Coronary artery (tissue), 2 donors: ENCODE measurements around the gene EPS8.

ENCODE experiments used
- DNase-seq: peaks from one replicate; pipeline ENCODE4 v3.0.0-alpha.2; 2017; ENCODE audit warnings: low spot score
- H3K27ac ChIP-seq, 2 donors: fragments of 200-600 bp; sonication (generic); one replicate each; pipeline ENCODE4 v1.5.1; 2016 to 2019
- H3K4me3 ChIP-seq: fragments of 200-600 bp; sonication (generic); 2 replicates; pipeline ENCODE4 v1.5.1; 2016; ENCODE audit warnings: mild to moderate bottlenecking, moderate library complexity
- CTCF ChIP-seq: fragments of 200-600 bp; sonication (generic); IDR thresholded peaks from one replicate; pipeline ENCODE4 v1.5.1; 2019; ENCODE audit warnings: antibody characterized with exemption

The EPS8 gene

DNA sequence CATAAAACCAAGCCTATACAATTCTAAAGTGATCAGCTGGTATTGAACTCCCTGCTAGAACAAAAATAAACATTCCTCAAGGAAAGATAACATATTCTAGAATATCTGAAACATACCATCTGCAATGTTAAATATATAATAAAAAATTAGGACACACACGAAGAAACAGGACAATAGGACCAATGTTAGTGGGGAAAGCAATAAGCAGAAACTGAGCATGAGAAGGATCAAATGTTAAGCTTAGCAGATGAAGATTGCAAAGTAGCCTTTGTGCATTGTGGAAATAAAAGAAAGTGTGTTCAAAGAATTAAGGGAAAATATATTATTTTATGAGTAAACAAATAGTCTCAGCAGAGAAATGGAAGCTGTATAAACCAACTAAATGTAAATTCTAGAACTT is 180.8 kb downstream of the EPS8 start:
- H3K4me3 ChIP-seq, result no peak overlapping the region
- H3K27ac ChIP-seq, result no peak overlapping the region
- TF ChIP-seq CTCF, result no peak
- DNase-seq, result no peak

DNA sequence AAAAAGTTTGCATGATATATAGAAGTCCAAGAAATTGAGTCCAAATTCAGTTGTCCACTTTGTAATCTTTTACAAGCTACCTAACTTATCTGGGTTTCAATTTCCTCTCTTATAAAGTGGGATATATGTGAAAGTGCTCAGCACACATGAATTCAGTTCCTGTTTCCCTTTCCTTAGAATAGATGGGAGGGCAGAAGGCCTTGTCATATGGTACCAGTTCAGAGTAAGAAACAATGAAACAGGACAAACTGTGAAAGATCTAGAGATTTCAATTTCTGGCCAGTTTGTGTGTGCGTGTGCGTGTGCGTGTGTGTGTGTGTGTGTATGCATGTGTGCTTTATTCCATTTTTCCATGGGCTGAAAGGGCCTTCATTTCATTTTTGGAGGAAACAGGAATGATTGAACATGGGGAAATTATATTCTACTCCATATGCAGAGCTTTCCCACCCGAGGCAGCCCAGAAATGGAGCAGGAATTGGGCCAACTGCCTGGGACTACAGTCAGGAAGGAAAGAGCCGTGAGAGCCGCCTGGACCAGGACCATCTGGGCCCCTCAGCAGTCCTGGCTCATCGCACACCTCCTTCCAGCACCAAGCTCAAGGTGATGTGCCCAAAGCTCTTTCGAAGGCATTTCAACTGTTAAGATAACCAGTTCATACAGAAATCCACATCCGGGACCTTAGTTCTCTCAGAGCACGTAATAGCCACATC is 183.2 kb downstream of the EPS8 start:
- no peak for TF ChIP-seq CTCF
- no peak overlapping the region for H3K4me3 ChIP-seq
- DNase-seq, result no peak
- no peak overlapping the region for H3K27ac ChIP-seq

- no peak overlapping the region for H3K4me3 ChIP-seq
- TF ChIP-seq CTCF, result no peak
- H3K27ac ChIP-seq, result no peak overlapping the region
- DNase-seq, result no peak
These were observed 185.6 kb downstream of the EPS8 start for GRCh38 chr12:15603474-15604085.

- H3K4me3 ChIP-seq, result no peak overlapping the region
- DNase-seq, result no peak
- TF ChIP-seq CTCF, result no peak
- H3K27ac ChIP-seq, result no peak overlapping the region
These were observed 187.0 kb downstream of the EPS8 start for GRCh38 chr12:15602051-15602672.

GRCh38 chr12:15601210-15601800 is 187.9 kb downstream of the EPS8 start:
- Histone ChIP-seq H3K4me3 (no peak overlapping the region), H3K27ac (no peak overlapping the region)
- no peak for DNase-seq
- TF ChIP-seq CTCF, result no peak

GRCh38 chr12:15600223-15600935 is 188.8 kb downstream of the EPS8 start:
- no peak for TF ChIP-seq CTCF
- DNase-seq, result no peak
- Histone ChIP-seq H3K27ac (no peak overlapping the region), H3K4me3 (no peak overlapping the region)
